Lung (tissue), 12 donors: ENCODE data around the gene RBM28. TPM values are rescaled to one million over a fixed set of nuclear protein-coding genes. Genes with fewer than 3 reads are reported as not detected.

Experiments
- ATAC-seq: fragments of 200-7000 bp; cut with Tn5 transposase; one replicate; pipeline ENCODE4 v1.9.1; 2020; ENCODE audit warnings: moderate number of reproducible peaks; ENCODE audit not compliant: insufficient read depth, low FRiP score
- DNase-seq, 3 donors: peaks; one replicate each; pipeline ENCODE4 v3.0.0-alpha.2; 2013 to 2017
- H3K27ac ChIP-seq, 2 donors: one replicate each; pipeline ENCODE4 v1.5.1; 2013; ENCODE audit warnings: mild to moderate bottlenecking in 2 of 2, moderate library complexity in 2 of 2, control low read depth in 1 of 2, inconsistent platforms in 1 of 2, low read depth in 1 of 2, low read length in 1 of 2
- H3K27me3 ChIP-seq, 3 donors: one replicate each; pipeline ENCODE4 v1.5.1; 2013; ENCODE audit warnings: low read length in 2 of 3; ENCODE audit not compliant: control insufficient read depth in 3 of 3, insufficient read depth in 3 of 3
- H3K36me3 ChIP-seq, 4 donors: one replicate each; pipeline ENCODE4 v1.5.1; 2013; ENCODE audit warnings: low read length in 4 of 4, mild to moderate bottlenecking in 1 of 4, moderate library complexity in 1 of 4; ENCODE audit not compliant: control insufficient read depth in 4 of 4, insufficient read depth in 4 of 4
- H3K4me1 ChIP-seq, 5 donors: one replicate each; pipeline ENCODE4 v1.5.1; 2013; ENCODE audit warnings: low read length in 5 of 5, mild to moderate bottlenecking in 2 of 5, moderate library complexity in 1 of 5; ENCODE audit not compliant: control insufficient read depth in 5 of 5, insufficient read depth in 5 of 5
- H3K4me3 ChIP-seq: one replicate; pipeline ENCODE4 v1.5.1; 2013; ENCODE audit warnings: mild to moderate bottlenecking, control low read depth, moderate library complexity
- H3K9ac ChIP-seq, 2 donors: one replicate each; pipeline ENCODE4 v1.5.1; 2013; ENCODE audit warnings: low read length in 2 of 2, control low read depth in 1 of 2; ENCODE audit not compliant: insufficient read depth in 1 of 2
- H3K9me3 ChIP-seq, 4 donors: one replicate each; pipeline ENCODE4 v1.5.1; 2013; ENCODE audit warnings: low read length in 3 of 4, mild to moderate bottlenecking in 1 of 4, moderate library complexity in 1 of 4; ENCODE audit not compliant: control insufficient read depth in 4 of 4, insufficient read depth in 3 of 4
- CTCF ChIP-seq: IDR thresholded peaks from 2 replicates; pipeline ENCODE4 v1.5.1; 2012; ENCODE audit warnings: mild to moderate bottlenecking; ENCODE audit errors: control extremely low read depth, extremely low read depth
- WGBS, 2 donors: extraction: QIAGEN DNeasy Blood & Tissue Kit; methylation state at CpG; one replicate each; pipeline ENCODE4 v1.1.7; 2013; 5-methylcytosine and 5-hydroxymethylcytosine counted together
- polyA plus RNA-seq, 2 donors: library from polyadenylated mRNA; stranded (reverse); fragments of 200-250 nt; gene quantifications; one replicate each; pipeline ENCODE4 v1.2.1, GENCODE V29; 2013
- total RNA-seq, 2 donors: library from RNA; depleted of rRNA in 1 of 2; stranded (reverse); fragments of >200 nt in 1 of 2; gene quantifications; one replicate each; pipeline ENCODE4 v1.2.1, GENCODE V29; 2014 to 2021
- donor health status: control.
- donor health status: control.
- donor health status: Bipolar disorder and iron deficiency.
- donor health status: healthy.
- donor health status: DM: yes; HTN: yes; CAD: no.

RBM28 gene
- total and polyA plus RNA-seq, 4 donors: 18.8 to 44.7 (median 27.2) TPM

GRCh38 chr7:128304212-128304611, 39.5 kb downstream of the RBM28 start:
- WGBS, 2 donors: 96 to 100% methylated on average over 1 of the region's 1 CpG
- TF ChIP-seq CTCF: no peak
- Histone ChIP-seq H3K9me3 (peaks cover 0 to 1% (median 0%) of the 10 kb centered on the region in 4 donors), H3K27me3 (no peaks in the 10 kb centered on the region), H3K9ac (no peak overlapping the region), H3K4me3 (no peak overlapping the region), H3K4me1 (peaks cover 0 to 1% (median 0%) of the 10 kb centered on the region in 5 donors), H3K27ac (no peak overlapping the region), H3K36me3 (peaks cover 21 to 41% (median 27%) of the 10 kb centered on the region in 4 donors)
- ATAC-seq (no peak), DNase-seq (no peak)

- Histone ChIP-seq H3K27ac (no peak overlapping the region), H3K4me1 (peaks cover 0 to 4% (median 0%) of the 10 kb centered on the region in 5 donors), H3K27me3 (no peaks in the 10 kb centered on the region), H3K4me3 (no peak overlapping the region), H3K9me3 (peaks cover 0 to 1% (median 0%) of the 10 kb centered on the region in 4 donors), H3K36me3 (peaks cover 20 to 40% (median 26%) of the 10 kb centered on the region in 4 donors), H3K9ac (no peak overlapping the region)
- 78 to 81% methylated on average over 5 of the region's 5 CpGs for WGBS, 2 donors
- no peak for TF ChIP-seq CTCF
- no peak for DNase-seq
- no peak for ATAC-seq
These were observed 40.1 kb downstream of the RBM28 start for GRCh38 chr7:128303643-128304042.

- DNase-seq (no peak), ATAC-seq (no peak)
- 94% methylated on average over 2 of the region's 2 CpGs for WGBS, 2 donors
- H3K9me3 ChIP-seq: peaks cover 0 to 1% (median 0%) of the 10 kb centered on the region in 4 donors
- no peak for TF ChIP-seq CTCF
- H3K9ac ChIP-seq: no peak overlapping the region
- no peak overlapping the region for H3K4me3 ChIP-seq
- no peaks in the 10 kb centered on the region for H3K27me3 ChIP-seq
- H3K27ac ChIP-seq: no peak overlapping the region
- H3K36me3 ChIP-seq: peaks cover 17 to 37% (median 23%) of the 10 kb centered on the region in 4 donors
- peaks cover 0 to 4% (median 0%) of the 10 kb centered on the region in 5 donors for H3K4me1 ChIP-seq
These were observed 40.6 kb downstream of the RBM28 start for GRCh38 chr7:128303133-128303532.

GRCh38 chr7:128302139-128302538, 41.6 kb downstream of the RBM28 start:
- Histone ChIP-seq H3K27me3 (no peaks in the 10 kb centered on the region), H3K27ac (no peak overlapping the region), H3K9ac (no peak overlapping the region), H3K4me3 (no peak overlapping the region), H3K4me1 (peaks cover 0 to 4% (median 0%) of the 10 kb centered on the region in 5 donors), H3K36me3 (peaks cover 15 to 33% (median 19%) of the 10 kb centered on the region in 4 donors), H3K9me3 (peaks cover 0 to under 1% (median 0%) of the 10 kb centered on the region in 4 donors)
- TF ChIP-seq CTCF: no peak
- no peak for DNase-seq
- 67 to 80% methylated on average over 10 of the region's 10 CpGs for WGBS, 2 donors
- ATAC-seq: no peak
